CD4-positive, alpha-beta T cell (primary cell): Measurements from ENCODE around the gene DGKB. TPM values are rescaled to one million over a fixed set of nuclear protein-coding genes. Genes with fewer than 3 reads are reported as not detected.

Source experiments
- ATAC-seq: fragments of 200-7000 bp; cut with Tn5 transposase; one replicate; pipeline ENCODE4 v1.10.0; 2022; ENCODE audit warnings: mild to moderate bottlenecking; ENCODE audit not compliant: poor library complexity
- CTCF ChIA-PET: fragments of 350-600 bp; sonication (Branson Sonifier 250); formaldehyde crosslinking; loops from one replicate; lab custom pipeline; 2021; ENCODE audit warnings: antibody characterized with exemption, inconsistent platforms; lab: Charles Lee
- POLR2A ChIA-PET: fragments of 350-600 bp; sonication (Branson Sonifier 250); formaldehyde crosslinking; loops from one replicate; lab custom pipeline; 2021; ENCODE audit warnings: antibody characterized with exemption, inconsistent platforms; lab: Charles Lee
- DNase-seq, 14 experiments: peaks; one replicate each; pipeline ENCODE4 v3.0.0-alpha.2; 2013 to 2020; ENCODE audit warnings: mixed read lengths in 2 of 14
- H3K27ac ChIP-seq, 2 donors: one replicate each; pipeline versions ENCODE4 v1.5.1 to v1.7.0; 2013; ENCODE audit warnings: low read length in 2 of 2, low read depth in 1 of 2, mild to moderate bottlenecking in 1 of 2
- H3K27me3 ChIP-seq, 2 experiments: 1 replicate in 1 of 2; 2 replicates in 1 of 2; pipeline versions ENCODE4 v1.6.1 to v1.7.0; 2013; ENCODE audit warnings: low read length in 2 of 2, control low read depth in 1 of 2, mild to moderate bottlenecking in 1 of 2, moderate library complexity in 1 of 2; ENCODE audit not compliant: insufficient read depth in 2 of 2, control insufficient read depth in 1 of 2
- H3K36me3 ChIP-seq: one replicate; pipeline ENCODE4 v1.6.1; 2013; ENCODE audit warnings: low read length, control low read depth; ENCODE audit not compliant: insufficient read depth
- H3K4me1 ChIP-seq: one replicate; pipeline ENCODE4 v1.6.1; 2013; ENCODE audit warnings: low read length, control low read depth; ENCODE audit not compliant: insufficient read depth
- H3K4me3 ChIP-seq: one replicate; pipeline ENCODE4 v1.5.1; 2013; ENCODE audit warnings: mild to moderate bottlenecking, low read length, moderate library complexity
- H3K9me3 ChIP-seq, 2 experiments: 1 replicate in 1 of 2; 2 replicates in 1 of 2; pipeline versions ENCODE4 v1.6.1 to v1.7.0; 2013; ENCODE audit warnings: low read length in 2 of 2, mild to moderate bottlenecking in 2 of 2, control low read depth in 1 of 2, moderate library complexity in 1 of 2; ENCODE audit not compliant: control insufficient read depth in 1 of 2, insufficient read depth in 1 of 2
- H3K27ac Mint-ChIP-seq: one replicate; pipeline ENCODE4 v1.8.0; 2020; ENCODE audit warnings: mixed read lengths
- H3K27me3 Mint-ChIP-seq: one replicate; pipeline ENCODE4 v1.8.0; 2021; ENCODE audit warnings: mixed read lengths
- H3K36me3 Mint-ChIP-seq: one replicate; pipeline ENCODE4 v1.8.0; 2021; ENCODE audit warnings: low read depth, mixed read lengths
- H3K4me1 Mint-ChIP-seq: one replicate; pipeline ENCODE4 v1.8.0; 2021; ENCODE audit warnings: low read depth, mixed read lengths
- H3K4me3 Mint-ChIP-seq: one replicate; pipeline ENCODE4 v1.8.0; 2020; ENCODE audit warnings: mild to moderate bottlenecking, mixed read lengths
- H3K9me3 Mint-ChIP-seq: one replicate; pipeline ENCODE4 v1.8.0; 2020; ENCODE audit warnings: mixed read lengths
- intact Hi-C, 2 experiments: fragments of 100-400 bp; cut with DNase I in 1 of 2; cut with micrococcal nuclease in 1 of 2; formaldehyde crosslinking; loops; one replicate each; pipeline versions ENCODE4 v1.15.1 to v1.9.0; 2023 to 2025; cut with DNase I, micrococcal nuclease
- total RNA-seq, 174 experiments: library from RNA in 2 of 174; stranded (reverse) in 2 of 174; gene quantifications; one replicate each; pipeline ENCODE4 v1.2.3 and lab custom pipeline; 2021 to 2026
- TF ChIP-seq, protein P1 (sequence below): fragments of 200-600 bp; IDR thresholded peaks from one replicate; pipeline ENCODE4 v1.8.0; 2022; ENCODE audit warnings: antibody characterized with exemption, mild to moderate bottlenecking

DGKB gene
- total RNA-seq, 2 experiments from 2014 or later: not detected

DNA sequence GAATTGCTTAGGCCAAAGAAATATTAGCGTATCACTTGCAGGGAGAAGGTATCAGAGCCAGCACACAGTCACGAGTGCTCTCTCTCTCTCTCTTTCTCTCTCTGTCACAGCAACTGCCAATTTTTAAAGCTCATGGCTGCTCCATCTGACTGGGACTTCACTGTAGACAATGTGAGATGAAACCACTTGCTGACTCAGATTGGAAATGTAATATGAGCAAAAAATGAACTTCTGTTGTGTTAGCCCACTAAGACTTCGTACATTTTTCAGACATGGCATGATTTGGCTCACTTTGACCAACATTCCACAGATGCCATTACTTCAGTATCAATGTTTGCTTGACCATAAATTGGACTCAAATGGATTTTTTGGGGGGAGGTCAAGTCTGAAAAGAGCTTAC, 68.1 kb downstream of the DGKB start:
- DNase-seq (no peak), ATAC-seq (no peak)
- Mint-ChIP-seq H3K4me3 (no peak overlapping the region), H3K9me3 (no peaks in the 10 kb centered on the region), H3K36me3 (no peaks in the 10 kb centered on the region), H3K27me3 (no peaks in the 10 kb centered on the region), H3K27ac (no peak overlapping the region), H3K4me1 (no peaks in the 10 kb centered on the region)
- H3K9me3 ChIP-seq: peaks cover 0 to 3% of the 10 kb centered on the region in 2 experiments
- H3K27me3 ChIP-seq: no peaks in the 10 kb centered on the region
- no peaks in the 10 kb centered on the region for H3K4me1 ChIP-seq
- CTCF ChIA-PET: no interaction called here
- intact Hi-C loops: no loop called here
- POLR2A ChIA-PET: no interaction called here
- H3K27ac ChIP-seq: no peak overlapping the region
- H3K36me3 ChIP-seq: no peaks in the 10 kb centered on the region
- no peak overlapping the region for H3K4me3 ChIP-seq
- TF ChIP-seq, protein P1, sequence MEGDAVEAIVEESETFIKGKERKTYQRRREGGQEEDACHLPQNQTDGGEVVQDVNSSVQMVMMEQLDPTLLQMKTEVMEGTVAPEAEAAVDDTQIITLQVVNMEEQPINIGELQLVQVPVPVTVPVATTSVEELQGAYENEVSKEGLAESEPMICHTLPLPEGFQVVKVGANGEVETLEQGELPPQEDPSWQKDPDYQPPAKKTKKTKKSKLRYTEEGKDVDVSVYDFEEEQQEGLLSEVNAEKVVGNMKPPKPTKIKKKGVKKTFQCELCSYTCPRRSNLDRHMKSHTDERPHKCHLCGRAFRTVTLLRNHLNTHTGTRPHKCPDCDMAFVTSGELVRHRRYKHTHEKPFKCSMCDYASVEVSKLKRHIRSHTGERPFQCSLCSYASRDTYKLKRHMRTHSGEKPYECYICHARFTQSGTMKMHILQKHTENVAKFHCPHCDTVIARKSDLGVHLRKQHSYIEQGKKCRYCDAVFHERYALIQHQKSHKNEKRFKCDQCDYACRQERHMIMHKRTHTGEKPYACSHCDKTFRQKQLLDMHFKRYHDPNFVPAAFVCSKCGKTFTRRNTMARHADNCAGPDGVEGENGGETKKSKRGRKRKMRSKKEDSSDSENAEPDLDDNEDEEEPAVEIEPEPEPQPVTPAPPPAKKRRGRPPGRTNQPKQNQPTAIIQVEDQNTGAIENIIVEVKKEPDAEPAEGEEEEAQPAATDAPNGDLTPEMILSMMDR: no peak

DNA sequence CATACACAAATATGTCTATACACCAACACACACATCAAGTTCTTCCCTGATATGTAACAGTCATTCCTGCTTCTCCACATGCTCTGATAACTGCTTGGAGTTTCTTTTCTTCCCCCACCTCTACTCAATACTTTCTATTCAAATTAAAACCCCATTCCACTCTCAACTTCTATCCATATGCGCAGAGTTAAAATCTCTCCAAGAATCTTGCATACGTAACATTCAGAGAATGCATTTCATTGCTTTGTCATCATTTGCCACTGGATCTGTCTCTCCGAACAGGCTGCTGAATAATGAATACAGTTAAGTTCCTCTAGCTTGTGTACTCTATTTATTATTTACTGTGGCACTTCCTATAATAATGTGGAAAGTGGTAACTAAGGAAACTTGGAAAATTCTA, 68.8 kb downstream of the DGKB start:
- Mint-ChIP-seq H3K4me1 (no peaks in the 10 kb centered on the region), H3K9me3 (no peaks in the 10 kb centered on the region), H3K27ac (no peak overlapping the region), H3K36me3 (no peaks in the 10 kb centered on the region), H3K27me3 (no peaks in the 10 kb centered on the region), H3K4me3 (no peak overlapping the region)
- no peak for DNase-seq
- POLR2A ChIA-PET: no interaction called here
- Histone ChIP-seq H3K36me3 (no peaks in the 10 kb centered on the region), H3K27ac (no peak overlapping the region), H3K27me3 (no peaks in the 10 kb centered on the region), H3K9me3 (no peaks in the 10 kb centered on the region), H3K4me3 (no peak overlapping the region), H3K4me1 (no peaks in the 10 kb centered on the region)
- TF ChIP-seq, protein P1: no peak
- intact Hi-C loops: no loop called here
- CTCF ChIA-PET: no interaction called here
- no peak for ATAC-seq

DNA sequence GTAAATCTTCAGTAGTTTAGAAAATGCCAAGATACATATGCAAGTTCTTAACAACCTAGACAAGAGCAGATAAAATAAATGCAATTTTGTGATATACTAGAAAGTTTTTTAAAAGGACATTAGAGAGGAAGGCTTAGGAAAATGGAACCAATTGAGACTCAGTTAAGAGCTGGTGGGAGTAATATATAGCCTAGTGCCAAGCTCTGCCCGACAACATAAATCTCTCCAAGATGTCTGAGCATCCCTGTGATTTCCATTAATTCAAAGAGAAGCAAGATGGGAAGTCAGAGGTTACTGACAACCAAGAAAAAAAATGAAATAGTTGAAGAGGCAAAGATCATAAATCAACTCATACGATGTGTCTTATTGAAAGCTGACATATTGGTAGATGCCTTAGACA, 74.5 kb downstream of the DGKB start:
- H3K36me3 ChIP-seq: no peaks in the 10 kb centered on the region
- TF ChIP-seq, protein P1: no peak
- Mint-ChIP-seq H3K4me1 (no peaks in the 10 kb centered on the region), H3K9me3 (peaks cover 2% of the 10 kb centered on the region), H3K36me3 (no peaks in the 10 kb centered on the region), H3K27ac (no peak overlapping the region), H3K27me3 (no peaks in the 10 kb centered on the region), H3K4me3 (no peak overlapping the region)
- POLR2A ChIA-PET: no interaction called here
- CTCF ChIA-PET: no interaction called here
- H3K9me3 ChIP-seq: no peaks in the 10 kb centered on the region
- intact Hi-C loops: no loop called here
- H3K27ac ChIP-seq: no peak overlapping the region
- no peaks in the 10 kb centered on the region for H3K4me1 ChIP-seq
- H3K27me3 ChIP-seq: no peaks in the 10 kb centered on the region
- H3K4me3 ChIP-seq: no peak overlapping the region
- ATAC-seq: no peak
- no peak for DNase-seq
